Effector CD4-positive, alpha-beta T cell (primary cell): ENCODE measurements around the gene PDXDC1.
"Not testable (repeated sequence)": the region's sequence is repeated elsewhere in the genome, so short reads cannot be mapped to it uniquely, and the experiment has no call there.

ENCODE experiments used
- DNase-seq: peaks from one replicate; pipeline ENCODE4 v3.0.0-alpha.2; 2020

The PDXDC1 gene

GRCh38 chr16:15016951-15017580 is 42.2 kb downstream of the PDXDC1 start:
- DNase-seq: not testable (repeated sequence)

- DNase-seq: not testable (repeated sequence)
Measured at GRCh38 chr16:15021429-15021828, 46.6 kb downstream of the PDXDC1 start.

GRCh38 chr16:15022194-15022593 is 47.4 kb downstream of the PDXDC1 start:
- peak; percentile 53 for DNase-seq

GRCh38 chr16:15023381-15024077 is 48.7 kb downstream of the PDXDC1 start:
- not testable (repeated sequence) for DNase-seq

- not testable (repeated sequence) for DNase-seq
Measured at GRCh38 chr16:15024858-15025199, 50.0 kb downstream of the PDXDC1 start.

GRCh38 chr16:15025234-15025951 is 50.6 kb downstream of the PDXDC1 start:
- not testable (repeated sequence) for DNase-seq

GRCh38 chr16:15027051-15027450 is 52.2 kb downstream of the PDXDC1 start:
- not testable (repeated sequence) for DNase-seq

- not testable (repeated sequence) for DNase-seq
Measured at GRCh38 chr16:15027503-15028344, 52.9 kb downstream of the PDXDC1 start.

- not testable (repeated sequence) for DNase-seq
Measured at GRCh38 chr16:15028345-15028715, 53.5 kb downstream of the PDXDC1 start.

- not testable (repeated sequence) for DNase-seq
Measured at GRCh38 chr16:15028801-15029698, 54.2 kb downstream of the PDXDC1 start.

- not testable (repeated sequence) for DNase-seq
Measured at GRCh38 chr16:15029749-15030148, 54.9 kb downstream of the PDXDC1 start.

GRCh38 chr16:15031179-15031578 is 56.4 kb downstream of the PDXDC1 start:
- DNase-seq: no peak

- no peak for DNase-seq
Measured at GRCh38 chr16:15031586-15031985, 56.8 kb downstream of the PDXDC1 start.

GRCh38 chr16:15032547-15033308 is 57.9 kb downstream of the PDXDC1 start:
- DNase-seq: no peak

GRCh38 chr16:15033309-15033707 is 58.5 kb downstream of the PDXDC1 start:
- no peak for DNase-seq

- no peak for DNase-seq
Measured at GRCh38 chr16:15034266-15035162, 59.7 kb downstream of the PDXDC1 start.

GRCh38 chr16:15035163-15035729 is 60.4 kb downstream of the PDXDC1 start:
- no peak for DNase-seq

GRCh38 chr16:15037003-15037402 is 62.2 kb downstream of the PDXDC1 start:
- DNase-seq: no peak

GRCh38 chr16:15037745-15038144 is 62.9 kb downstream of the PDXDC1 start:
- DNase-seq: no peak

- DNase-seq: no peak
Measured at GRCh38 chr16:15038689-15039088, 63.9 kb downstream of the PDXDC1 start.
